AG09319 (cell line): Measurements from ENCODE around the gene C3AR1.
"Not testable (repeated sequence)": the region's sequence is repeated elsewhere in the genome, so short reads cannot be mapped to it uniquely, and the experiment has no call there.

Source experiments
- DNase-seq: peaks from one replicate; pipeline ENCODE4 v3.0.0-alpha.2; 2010; ENCODE audit warnings: low read depth; ENCODE audit errors: extremely low read depth
- CTCF ChIP-seq: IDR thresholded peaks from 2 replicates; pipeline ENCODE4 v1.5.1; 2011; ENCODE audit warnings: low read depth, mild to moderate bottlenecking, inconsistent platforms, low read length, moderate library complexity

Gene C3AR1

GRCh38 chr12:8077207-8077606 is 11.0 kb upstream of the C3AR1 start:
- no peak for TF ChIP-seq CTCF
- no peak for DNase-seq

GRCh38 chr12:8076366-8076765 is 10.2 kb upstream of the C3AR1 start:
- DNase-seq, result no peak
- no peak for TF ChIP-seq CTCF

- no peak for DNase-seq
- no peak for TF ChIP-seq CTCF
Observed at GRCh38 chr12:8075935-8076334, 9.8 kb upstream of the C3AR1 start.

GRCh38 chr12:8071820-8072219 is 5.7 kb upstream of the C3AR1 start:
- not testable (repeated sequence) for DNase-seq

- TF ChIP-seq CTCF, result no peak
- no peak for DNase-seq
Observed at GRCh38 chr12:8069582-8069981, 3.4 kb upstream of the C3AR1 start.

GRCh38 chr12:8064131-8064530 is 2.0 kb downstream of the C3AR1 start:
- TF ChIP-seq CTCF, result no peak
- no peak for DNase-seq

GRCh38 chr12:8058506-8058905 is 7.7 kb downstream of the C3AR1 start:
- no peak for TF ChIP-seq CTCF
- no peak for DNase-seq

GRCh38 chr12:8057839-8058238 is 8.3 kb downstream of the C3AR1 start:
- peak; percentile 43 for DNase-seq
- no peak for TF ChIP-seq CTCF
